Mucosa of descending colon (tissue), 3 donors: Measurements from ENCODE around the gene LEF1. TPM values are rescaled to one million over a fixed set of nuclear protein-coding genes. Genes with fewer than 3 reads are reported as not detected.

ENCODE experiments used
- ATAC-seq: fragments of 200-7000 bp; cut with Tn5 transposase; one replicate; pipeline ENCODE4 v1.9.1; 2020; ENCODE audit warnings: mild to moderate bottlenecking, moderate library complexity
- DNase-seq, 3 donors: peaks; one replicate each; pipeline ENCODE4 v3.0.0-alpha.2; 2020
- H3K36me3 ChIP-seq: fragments of 200-600 bp; one replicate; pipeline ENCODE4 v1.8.0; 2021; ENCODE audit warnings: low read depth, mild to moderate bottlenecking
- H3K4me1 ChIP-seq: fragments of 200-600 bp; one replicate; pipeline ENCODE4 v1.8.0; 2021; ENCODE audit warnings: low read depth, mild to moderate bottlenecking
- H3K4me3 ChIP-seq: fragments of 200-600 bp; one replicate; pipeline ENCODE4 v1.8.0; 2021; ENCODE audit warnings: mild to moderate bottlenecking
- H3K9me3 ChIP-seq: fragments of 200-600 bp; one replicate; pipeline ENCODE4 v1.8.0; 2021; ENCODE audit warnings: mild to moderate bottlenecking
- intact Hi-C, 2 donors: fragments of 100-400 bp; cut with DNase I in 1 of 2; cut with micrococcal nuclease in 1 of 2; formaldehyde crosslinking; loops; one replicate each; pipeline versions ENCODE4 v1.11.0 to v1.11.1; 2022; cut with DNase I, micrococcal nuclease
- total RNA-seq, 3 donors: library from RNA; stranded (reverse); fragmentation: NEBNext Ultra II Directional in 2 of 3; extraction: Animal tissue kit (Norgen Biotek cat#: 25700) in 2 of 3; gene quantifications; one replicate each; pipeline versions ENCODE4 v1.2.1 to v1.2.4, GENCODE V29; 2021 to 2023
- TF ChIP-seq, protein P1 (sequence below): fragments of 200-600 bp; IDR thresholded peaks from one replicate; pipeline ENCODE4 v1.8.0; 2022; ENCODE audit warnings: antibody characterized with exemption, mild to moderate bottlenecking
- donor health status: DM: no; HTN: no; CAD: no; lungs with moderate emphysema.
- donor health status: DM: no; HTN: no; CAD: no.
- donor health status: DM: no; HTN: yes; CAD: no.

LEF1 gene
- total RNA-seq, 3 donors from 2014 or later, result 2.2 to 3.9 (median 2.5) TPM

DNA sequence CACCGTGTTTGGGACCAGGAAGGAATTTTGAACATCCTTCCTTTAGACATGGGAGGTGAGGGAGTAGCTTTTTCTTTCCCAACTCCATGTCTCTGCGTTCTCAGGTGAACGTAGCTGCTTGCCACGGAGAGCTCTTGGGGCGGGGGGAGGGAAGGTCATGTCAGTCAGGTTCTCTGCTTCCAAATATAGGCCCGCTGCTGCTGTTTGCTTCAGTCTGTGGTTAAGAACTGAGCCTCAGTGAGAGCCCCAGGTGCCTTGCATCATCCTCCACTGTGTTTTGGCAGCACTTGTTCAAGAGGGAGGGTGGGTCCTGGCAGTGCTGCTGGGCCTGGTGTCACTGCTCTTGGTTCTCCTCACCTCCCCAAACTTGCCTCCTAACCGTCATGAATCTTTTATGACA lies 132.5 kb downstream of the LEF1 start:
- H3K4me3 ChIP-seq, result no peak overlapping the region
- TF ChIP-seq, protein P1, sequence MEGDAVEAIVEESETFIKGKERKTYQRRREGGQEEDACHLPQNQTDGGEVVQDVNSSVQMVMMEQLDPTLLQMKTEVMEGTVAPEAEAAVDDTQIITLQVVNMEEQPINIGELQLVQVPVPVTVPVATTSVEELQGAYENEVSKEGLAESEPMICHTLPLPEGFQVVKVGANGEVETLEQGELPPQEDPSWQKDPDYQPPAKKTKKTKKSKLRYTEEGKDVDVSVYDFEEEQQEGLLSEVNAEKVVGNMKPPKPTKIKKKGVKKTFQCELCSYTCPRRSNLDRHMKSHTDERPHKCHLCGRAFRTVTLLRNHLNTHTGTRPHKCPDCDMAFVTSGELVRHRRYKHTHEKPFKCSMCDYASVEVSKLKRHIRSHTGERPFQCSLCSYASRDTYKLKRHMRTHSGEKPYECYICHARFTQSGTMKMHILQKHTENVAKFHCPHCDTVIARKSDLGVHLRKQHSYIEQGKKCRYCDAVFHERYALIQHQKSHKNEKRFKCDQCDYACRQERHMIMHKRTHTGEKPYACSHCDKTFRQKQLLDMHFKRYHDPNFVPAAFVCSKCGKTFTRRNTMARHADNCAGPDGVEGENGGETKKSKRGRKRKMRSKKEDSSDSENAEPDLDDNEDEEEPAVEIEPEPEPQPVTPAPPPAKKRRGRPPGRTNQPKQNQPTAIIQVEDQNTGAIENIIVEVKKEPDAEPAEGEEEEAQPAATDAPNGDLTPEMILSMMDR, result no peak
- H3K36me3 ChIP-seq, result no peaks in the 10 kb centered on the region
- intact Hi-C loops, result no loop called here
- H3K9me3 ChIP-seq, result no peaks in the 10 kb centered on the region
- DNase-seq (peak in 1 of 3 donors; percentile 21), ATAC-seq (peak; percentile 59)
- no peaks in the 10 kb centered on the region for H3K4me1 ChIP-seq

DNA sequence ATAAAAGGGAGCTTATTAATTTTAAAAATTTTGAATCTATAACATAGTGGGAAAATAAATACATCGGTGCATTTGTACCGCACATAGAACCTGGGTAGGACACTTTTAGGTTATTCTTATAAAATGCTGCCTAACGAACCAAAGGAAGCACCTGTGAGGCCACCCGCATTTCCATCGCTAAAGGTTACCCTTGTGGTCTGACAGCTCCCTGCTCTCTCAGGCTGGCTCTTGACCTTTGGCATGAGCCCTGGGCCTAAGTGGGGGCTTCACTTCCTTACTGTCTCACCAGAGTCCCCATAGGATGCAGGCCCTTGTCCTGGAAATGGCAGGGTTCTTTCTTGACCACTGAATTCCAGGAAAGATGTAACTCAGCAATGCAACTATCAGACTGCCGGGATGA lies 133.0 kb downstream of the LEF1 start:
- DNase-seq (no peak), ATAC-seq (no peak)
- Histone ChIP-seq H3K4me1 (no peaks in the 10 kb centered on the region), H3K4me3 (no peak overlapping the region), H3K36me3 (no peaks in the 10 kb centered on the region), H3K9me3 (no peaks in the 10 kb centered on the region)
- TF ChIP-seq, protein P1, result no peak
- intact Hi-C loops, result no loop called here

DNA sequence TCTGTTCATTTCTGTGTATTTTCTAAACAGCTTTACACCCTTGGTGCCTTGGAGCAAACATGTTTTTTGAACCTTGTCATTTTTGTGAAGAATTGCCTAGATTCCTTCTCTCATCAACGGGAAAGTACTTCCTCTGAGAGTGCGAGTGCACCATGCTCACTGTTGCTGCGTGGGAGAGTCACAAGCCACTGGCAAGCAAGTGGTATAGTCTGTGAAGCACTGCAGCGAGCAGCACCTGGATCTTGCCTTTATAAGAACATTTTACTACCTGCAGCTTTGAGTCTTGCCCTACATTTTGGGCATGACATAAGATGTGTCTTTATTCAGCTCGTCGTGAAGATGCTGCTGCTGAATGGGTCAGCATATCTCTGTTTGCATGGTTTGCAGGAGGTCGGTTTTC lies 134.2 kb downstream of the LEF1 start:
- no peaks in the 10 kb centered on the region for H3K4me1 ChIP-seq
- no peak for ATAC-seq
- no peak for DNase-seq
- H3K36me3 ChIP-seq, result no peaks in the 10 kb centered on the region
- TF ChIP-seq, protein P1, result no peak
- H3K4me3 ChIP-seq, result no peak overlapping the region
- intact Hi-C loops, result no loop called here
- H3K9me3 ChIP-seq, result no peaks in the 10 kb centered on the region

DNA sequence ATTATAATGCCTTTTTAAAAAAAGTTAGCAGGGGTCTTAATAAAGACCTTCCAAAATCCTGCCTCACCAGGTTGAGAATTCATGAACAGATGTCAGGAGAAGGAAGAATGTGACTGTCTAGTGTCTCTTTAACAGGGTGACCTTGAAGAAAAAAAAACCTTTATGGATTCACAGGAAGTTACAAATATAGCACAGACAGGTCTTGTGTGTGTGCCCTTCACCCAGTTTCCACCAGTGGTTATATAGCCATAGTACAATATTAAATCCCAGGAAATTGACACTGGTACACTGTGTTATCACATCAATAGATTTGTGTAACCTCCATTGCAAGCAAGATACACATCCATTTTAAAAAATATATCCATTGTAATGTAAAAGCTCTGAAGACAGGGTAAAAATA lies 135.4 kb downstream of the LEF1 start:
- TF ChIP-seq, protein P1, result no peak
- Histone ChIP-seq H3K4me3 (no peak overlapping the region), H3K36me3 (no peaks in the 10 kb centered on the region), H3K4me1 (no peaks in the 10 kb centered on the region), H3K9me3 (no peaks in the 10 kb centered on the region)
- intact Hi-C loops, result no loop called here
- DNase-seq (no peak), ATAC-seq (no peak)

DNA sequence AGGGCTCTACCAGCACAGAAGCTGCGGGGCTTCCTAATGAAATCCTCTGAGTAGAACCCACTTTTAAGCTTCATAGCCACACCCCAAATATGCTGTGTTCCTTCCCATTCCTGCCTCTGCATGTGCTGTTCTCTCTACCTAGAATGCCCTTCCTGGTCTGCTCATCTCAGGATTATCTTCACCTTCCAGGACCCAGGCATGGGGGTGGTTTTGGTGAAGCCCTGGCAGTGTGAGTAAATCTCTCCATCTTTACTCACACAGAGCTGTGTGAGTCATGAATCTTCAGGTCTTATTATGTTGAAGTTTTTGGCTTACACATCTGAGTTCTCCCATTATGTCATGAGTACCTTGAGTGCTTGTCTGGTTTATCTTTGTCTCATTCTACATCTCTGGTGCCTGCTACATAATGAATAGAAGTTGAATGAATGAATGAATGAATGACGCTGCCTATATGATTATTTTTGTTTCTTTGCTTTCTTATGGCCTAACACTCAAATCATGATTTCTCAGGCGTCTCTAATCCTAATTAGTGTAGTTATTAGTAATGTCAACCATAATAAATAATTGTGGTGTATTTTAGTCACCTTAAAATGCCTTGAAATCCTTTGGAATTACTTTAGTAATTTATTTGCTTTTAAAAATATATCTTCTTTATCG lies 137.2 kb downstream of the LEF1 start:
- TF ChIP-seq, protein P1, result no peak
- ATAC-seq, result no peak
- peaks cover 5% of the 10 kb centered on the region for H3K36me3 ChIP-seq
- no peaks in the 10 kb centered on the region for H3K4me1 ChIP-seq
- H3K9me3 ChIP-seq, result no peaks in the 10 kb centered on the region
- no peak for DNase-seq
- intact Hi-C loops, result no loop called here
- no peak overlapping the region for H3K4me3 ChIP-seq

DNA sequence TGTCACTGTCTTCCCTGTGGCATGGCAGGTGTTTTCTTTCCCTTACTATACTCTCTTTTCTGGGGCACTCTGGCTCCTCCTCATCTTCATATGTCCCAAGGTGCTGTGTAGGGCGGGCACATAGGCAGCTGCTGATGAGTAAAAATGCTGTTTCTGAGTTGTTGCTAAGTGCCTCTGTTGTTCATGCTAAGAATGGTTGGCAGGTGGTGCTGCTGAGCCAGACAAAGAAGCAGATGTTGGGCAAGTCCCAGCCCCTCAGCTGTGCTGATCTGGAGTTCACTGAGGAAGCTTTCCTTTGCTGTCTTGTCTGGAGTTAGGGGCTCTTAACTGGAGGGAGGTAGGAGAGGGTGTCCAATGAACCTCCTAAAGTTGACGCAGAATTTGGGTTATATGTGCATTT lies 138.4 kb downstream of the LEF1 start:
- H3K4me1 ChIP-seq, result no peaks in the 10 kb centered on the region
- TF ChIP-seq, protein P1, result no peak
- peaks cover 5% of the 10 kb centered on the region for H3K36me3 ChIP-seq
- DNase-seq (peak in 1 of 3 donors; percentile 49), ATAC-seq (peak; percentile 77)
- H3K4me3 ChIP-seq, result no peak overlapping the region
- H3K9me3 ChIP-seq, result no peaks in the 10 kb centered on the region
- intact Hi-C loops, result no loop called here
